Astrocyte (in vitro differentiated cells and primary cell): Measurements from ENCODE around the gene ARHGAP28. TPM values are rescaled to one million over a fixed set of nuclear protein-coding genes. Genes with fewer than 3 reads are reported as not detected.
A peak's percentile ranks its signal among the peaks of the same experiment; 100 is the strongest.

ENCODE experiments used
- DNase-seq: peaks from one replicate; pipeline ENCODE4 v3.0.0-alpha.2; 2010; ENCODE audit warnings: low read depth
- FAIRE-seq: peaks from 2 replicates; lab custom pipeline; 2011; peaks lifted over from hg19 to GRCh38; lab: Jason Lieb, UNC
- H2AFZ ChIP-seq: 2 replicates; pipeline ENCODE4 v1.6.0; 2012; ENCODE audit warnings: low read depth, low read length, inconsistent platforms
- H3K27ac ChIP-seq: 2 replicates; pipeline ENCODE4 v1.5.1; 2011; ENCODE audit warnings: low read depth, low read length, inconsistent platforms
- H3K27me3 ChIP-seq: 2 replicates; pipeline ENCODE4 v1.6.0; 2011; ENCODE audit warnings: low read length, inconsistent platforms; ENCODE audit not compliant: insufficient read depth
- H3K36me3 ChIP-seq: 2 replicates; pipeline ENCODE4 v1.5.1; 2011; ENCODE audit warnings: low read length, inconsistent platforms; ENCODE audit not compliant: insufficient read depth
- H3K4me1 ChIP-seq: 2 replicates; pipeline ENCODE4 v1.5.1; 2011; ENCODE audit warnings: low read length, inconsistent platforms; ENCODE audit not compliant: insufficient read depth
- H3K4me2 ChIP-seq: 2 replicates; pipeline ENCODE4 v1.6.0; 2012; ENCODE audit warnings: low read length, inconsistent platforms
- H3K4me3 ChIP-seq: 2 replicates; pipeline ENCODE4 v1.5.1; 2011; ENCODE audit warnings: low read depth, mild to moderate bottlenecking, low read length, inconsistent platforms; ENCODE audit not compliant: insufficient read depth
- H3K79me2 ChIP-seq: 2 replicates; pipeline ENCODE4 v1.6.0; 2012; ENCODE audit warnings: mild to moderate bottlenecking, low read length, inconsistent platforms; ENCODE audit not compliant: insufficient read depth
- H3K9ac ChIP-seq: 2 replicates; pipeline ENCODE4 v1.6.0; 2012; ENCODE audit warnings: mild to moderate bottlenecking, low read length, inconsistent platforms
- H3K9me3 ChIP-seq: 2 replicates; pipeline ENCODE4 v1.5.1; 2012; ENCODE audit warnings: low read depth, mild to moderate bottlenecking, low read length, inconsistent platforms; ENCODE audit not compliant: insufficient read depth
- H4K20me1 ChIP-seq: 2 replicates; pipeline ENCODE4 v1.6.0; 2012; ENCODE audit warnings: low read length, inconsistent platforms; ENCODE audit not compliant: insufficient read depth
- H3K27ac Mint-ChIP-seq: one replicate; pipeline ENCODE4 v1.8.0; 2021; ENCODE audit warnings: mild to moderate bottlenecking, mixed read lengths; ENCODE audit not compliant: unreplicated experiment
- H3K27me3 Mint-ChIP-seq: one replicate; pipeline ENCODE4 v1.8.0; 2021; ENCODE audit warnings: low read depth, mixed read lengths; ENCODE audit not compliant: unreplicated experiment
- H3K36me3 Mint-ChIP-seq: one replicate; pipeline ENCODE4 v1.8.0; 2021; ENCODE audit warnings: low read depth, mixed read lengths; ENCODE audit not compliant: unreplicated experiment
- H3K4me1 Mint-ChIP-seq: one replicate; pipeline ENCODE4 v1.8.0; 2021; ENCODE audit warnings: low read depth, mixed read lengths; ENCODE audit not compliant: unreplicated experiment
- H3K4me3 Mint-ChIP-seq: one replicate; pipeline ENCODE4 v1.8.0; 2021; ENCODE audit warnings: mild to moderate bottlenecking, moderate library complexity, mixed read lengths; ENCODE audit not compliant: unreplicated experiment
- H3K9me3 Mint-ChIP-seq: one replicate; pipeline ENCODE4 v1.8.0; 2021; ENCODE audit warnings: mild to moderate bottlenecking, mixed read lengths; ENCODE audit not compliant: unreplicated experiment
- EZH2 ChIP-seq: IDR thresholded peaks from 2 replicates; pipeline ENCODE4 v1.6.1; 2012; ENCODE audit warnings: mild to moderate bottlenecking, low read length, inconsistent platforms; ENCODE audit not compliant: insufficient read depth
- total RNA-seq: library from RNA; stranded (reverse); gene quantifications from 2 replicates; pipeline ENCODE4 v1.2.1, GENCODE V29; 2021
- TF ChIP-seq, protein P1 (sequence below): IDR thresholded peaks from 2 replicates; pipeline ENCODE4 v1.5.1; 2011; ENCODE audit warnings: low read depth, mild to moderate bottlenecking, inconsistent platforms, low read length, moderate library complexity; ENCODE audit not compliant: insufficient read depth

ARHGAP28 gene
- total RNA-seq, 1 donor from 2014 or later: 15.5 TPM

DNA sequence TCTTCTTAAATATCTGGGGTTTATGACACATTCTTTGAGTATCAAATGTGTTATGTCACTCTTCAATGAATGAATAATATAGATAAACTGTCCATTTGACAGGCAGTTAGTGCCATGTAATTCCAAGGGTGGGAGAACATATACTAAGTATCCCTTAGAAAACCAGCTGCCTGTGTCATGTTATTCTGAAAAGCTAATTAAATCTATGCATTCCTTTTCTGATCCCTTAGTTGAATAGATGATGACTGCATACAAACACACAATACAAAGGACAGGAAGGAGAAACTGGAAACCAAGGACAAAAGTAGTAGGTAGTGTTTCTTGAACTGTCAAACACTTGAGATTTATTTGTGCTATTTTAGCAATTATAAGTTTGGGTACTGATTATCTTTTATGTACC lies 8.3 kb downstream of the ARHGAP28 start:
- FAIRE-seq: no peak
- no peak overlapping the region for H3K27ac Mint-ChIP-seq

DNA sequence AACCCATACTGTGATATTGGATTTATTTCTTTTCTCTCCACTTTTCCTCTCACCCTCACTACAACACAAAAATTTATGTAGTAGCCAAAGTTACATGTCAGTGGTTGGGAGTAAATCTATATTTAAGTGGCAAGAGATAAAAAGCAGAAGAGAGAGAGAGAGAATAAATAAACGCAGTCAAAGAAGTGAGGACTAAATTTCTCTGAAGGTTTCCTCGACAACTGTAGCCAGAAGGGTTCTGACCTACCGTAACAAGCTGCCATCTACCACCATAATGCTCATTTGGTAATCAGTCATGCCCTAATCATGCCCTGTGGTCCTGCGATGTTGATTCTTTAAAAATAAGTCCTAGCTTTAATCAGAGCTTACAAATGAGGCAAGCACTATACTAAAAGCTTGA lies 9.1 kb downstream of the ARHGAP28 start:
- no peaks in the 10 kb centered on the region for H4K20me1 ChIP-seq
- no peak overlapping the region for H2AFZ ChIP-seq
- no peak overlapping the region for H3K27ac Mint-ChIP-seq
- H3K36me3 ChIP-seq: no peaks in the 10 kb centered on the region
- H3K9me3 Mint-ChIP-seq: peaks cover 1% of the 10 kb centered on the region
- FAIRE-seq (no peak), DNase-seq (no peak)
- no peaks in the 10 kb centered on the region for H3K27me3 ChIP-seq
- no peaks in the 10 kb centered on the region for H3K79me2 ChIP-seq
- peaks cover 44% of the 10 kb centered on the region for H3K4me1 Mint-ChIP-seq
- H3K36me3 Mint-ChIP-seq: no peaks in the 10 kb centered on the region
- H3K9ac ChIP-seq: no peak overlapping the region
- no peak overlapping the region for H3K4me3 Mint-ChIP-seq
- peaks cover 22% of the 10 kb centered on the region for H3K4me1 ChIP-seq
- no peaks in the 10 kb centered on the region for H3K27me3 Mint-ChIP-seq
- TF ChIP-seq, protein P1, sequence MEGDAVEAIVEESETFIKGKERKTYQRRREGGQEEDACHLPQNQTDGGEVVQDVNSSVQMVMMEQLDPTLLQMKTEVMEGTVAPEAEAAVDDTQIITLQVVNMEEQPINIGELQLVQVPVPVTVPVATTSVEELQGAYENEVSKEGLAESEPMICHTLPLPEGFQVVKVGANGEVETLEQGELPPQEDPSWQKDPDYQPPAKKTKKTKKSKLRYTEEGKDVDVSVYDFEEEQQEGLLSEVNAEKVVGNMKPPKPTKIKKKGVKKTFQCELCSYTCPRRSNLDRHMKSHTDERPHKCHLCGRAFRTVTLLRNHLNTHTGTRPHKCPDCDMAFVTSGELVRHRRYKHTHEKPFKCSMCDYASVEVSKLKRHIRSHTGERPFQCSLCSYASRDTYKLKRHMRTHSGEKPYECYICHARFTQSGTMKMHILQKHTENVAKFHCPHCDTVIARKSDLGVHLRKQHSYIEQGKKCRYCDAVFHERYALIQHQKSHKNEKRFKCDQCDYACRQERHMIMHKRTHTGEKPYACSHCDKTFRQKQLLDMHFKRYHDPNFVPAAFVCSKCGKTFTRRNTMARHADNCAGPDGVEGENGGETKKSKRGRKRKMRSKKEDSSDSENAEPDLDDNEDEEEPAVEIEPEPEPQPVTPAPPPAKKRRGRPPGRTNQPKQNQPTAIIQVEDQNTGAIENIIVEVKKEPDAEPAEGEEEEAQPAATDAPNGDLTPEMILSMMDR: no peak
- TF ChIP-seq EZH2: no peak
- H3K9me3 ChIP-seq: no peaks in the 10 kb centered on the region
- no peak overlapping the region for H3K4me3 ChIP-seq
- H3K4me2 ChIP-seq: no peak overlapping the region
- no peak overlapping the region for H3K27ac ChIP-seq

More for the DNA sequence above, 8.3 kb downstream of the ARHGAP28 start:
- H3K9me3 Mint-ChIP-seq: peaks cover 1% of the 10 kb centered on the region
- Histone ChIP-seq H3K4me3 (no peak overlapping the region), H4K20me1 (no peaks in the 10 kb centered on the region), H3K9ac (no peak overlapping the region), H3K36me3 (no peaks in the 10 kb centered on the region), H3K4me1 (peaks cover 22% of the 10 kb centered on the region), H3K79me2 (no peaks in the 10 kb centered on the region), H3K9me3 (no peaks in the 10 kb centered on the region), H2AFZ (no peak overlapping the region), H3K27me3 (no peaks in the 10 kb centered on the region), H3K4me2 (no peak overlapping the region), H3K27ac (no peak overlapping the region)
- no peak overlapping the region for H3K4me3 Mint-ChIP-seq
- DNase-seq: no peak
- H3K27me3 Mint-ChIP-seq: no peaks in the 10 kb centered on the region
- no peaks in the 10 kb centered on the region for H3K36me3 Mint-ChIP-seq
- TF ChIP-seq, protein P1: no peak
- no peak for TF ChIP-seq EZH2
- H3K4me1 Mint-ChIP-seq: peaks cover 42% of the 10 kb centered on the region

DNA sequence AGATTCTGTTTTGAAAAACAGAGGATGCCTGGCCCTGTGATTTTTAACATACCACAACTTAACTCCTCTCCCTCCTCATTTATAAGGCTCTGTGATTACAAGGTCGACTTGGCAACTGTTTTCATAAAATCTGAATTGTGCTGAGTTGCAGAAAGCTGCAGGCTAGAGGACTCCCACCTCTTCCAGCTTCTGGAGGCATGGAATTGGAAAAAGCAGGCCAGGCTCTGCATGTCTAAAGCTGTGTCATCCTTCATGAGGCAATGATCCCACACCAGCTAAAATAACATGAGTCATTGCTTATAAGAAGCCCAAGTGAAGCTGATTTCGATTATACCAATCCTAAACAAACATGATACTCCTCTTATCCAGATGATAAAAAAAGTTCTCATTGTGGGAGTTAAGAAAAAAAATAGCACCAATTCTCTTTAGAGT lies 11.7 kb downstream of the ARHGAP28 start:
- Histone ChIP-seq H3K9ac (peak overlapping the region; percentile 77), H3K4me2 (peak overlapping the region; percentile 77), H4K20me1 (no peaks in the 10 kb centered on the region), H3K9me3 (no peaks in the 10 kb centered on the region), H3K36me3 (no peaks in the 10 kb centered on the region), H3K27ac (peak overlapping the region; percentile 92), H2AFZ (no peak overlapping the region), H3K4me1 (peaks cover 23% of the 10 kb centered on the region), H3K27me3 (no peaks in the 10 kb centered on the region), H3K4me3 (no peak overlapping the region), H3K79me2 (no peaks in the 10 kb centered on the region)
- Mint-ChIP-seq H3K4me3 (no peak overlapping the region), H3K36me3 (no peaks in the 10 kb centered on the region), H3K27me3 (no peaks in the 10 kb centered on the region), H3K27ac (peak overlapping the region; percentile 98), H3K9me3 (peaks cover 1% of the 10 kb centered on the region), H3K4me1 (peaks cover 59% of the 10 kb centered on the region)
- TF ChIP-seq, protein P1: no peak
- TF ChIP-seq EZH2: no peak
- FAIRE-seq: peak; percentile 96
- peak; percentile 99 for DNase-seq
